Activated naive CD4-positive, alpha-beta T cell treated with anti-CD3 and anti-CD28 coated beads, Interleukin-2, amount 10 ng/mL, durations not matched to agents 7 days and 5 days (primary cell): ENCODE data around the gene GNAT2.

ENCODE experiments used
- CTCF ChIA-PET: fragments of 350-600 bp; sonication (Branson Sonifier 250); formaldehyde crosslinking; loops from one replicate; lab custom pipeline; 2021; ENCODE audit warnings: antibody characterized with exemption; lab: Charles Lee
- DNase-seq: peaks from one replicate; pipeline ENCODE4 v3.0.0-alpha.2; 2020
- H3K27ac Mint-ChIP-seq: one replicate; pipeline ENCODE4 v1.8.0; 2021; ENCODE audit warnings: mild to moderate bottlenecking, moderate library complexity, mixed read lengths
- H3K27me3 Mint-ChIP-seq: one replicate; pipeline ENCODE4 v1.8.0; 2021; ENCODE audit warnings: mild to moderate bottlenecking, mixed read lengths
- H3K36me3 Mint-ChIP-seq: one replicate; pipeline ENCODE4 v1.8.0; 2021; ENCODE audit warnings: mixed read lengths
- H3K4me1 Mint-ChIP-seq: one replicate; pipeline ENCODE4 v1.8.0; 2021; ENCODE audit warnings: mixed read lengths
- H3K4me3 Mint-ChIP-seq: one replicate; pipeline ENCODE4 v1.8.0; 2021; ENCODE audit warnings: mild to moderate bottlenecking, moderate library complexity, mixed read lengths
- H3K9me3 Mint-ChIP-seq: one replicate; pipeline ENCODE4 v1.8.0; 2021; ENCODE audit warnings: mixed read lengths

Gene GNAT2

DNA sequence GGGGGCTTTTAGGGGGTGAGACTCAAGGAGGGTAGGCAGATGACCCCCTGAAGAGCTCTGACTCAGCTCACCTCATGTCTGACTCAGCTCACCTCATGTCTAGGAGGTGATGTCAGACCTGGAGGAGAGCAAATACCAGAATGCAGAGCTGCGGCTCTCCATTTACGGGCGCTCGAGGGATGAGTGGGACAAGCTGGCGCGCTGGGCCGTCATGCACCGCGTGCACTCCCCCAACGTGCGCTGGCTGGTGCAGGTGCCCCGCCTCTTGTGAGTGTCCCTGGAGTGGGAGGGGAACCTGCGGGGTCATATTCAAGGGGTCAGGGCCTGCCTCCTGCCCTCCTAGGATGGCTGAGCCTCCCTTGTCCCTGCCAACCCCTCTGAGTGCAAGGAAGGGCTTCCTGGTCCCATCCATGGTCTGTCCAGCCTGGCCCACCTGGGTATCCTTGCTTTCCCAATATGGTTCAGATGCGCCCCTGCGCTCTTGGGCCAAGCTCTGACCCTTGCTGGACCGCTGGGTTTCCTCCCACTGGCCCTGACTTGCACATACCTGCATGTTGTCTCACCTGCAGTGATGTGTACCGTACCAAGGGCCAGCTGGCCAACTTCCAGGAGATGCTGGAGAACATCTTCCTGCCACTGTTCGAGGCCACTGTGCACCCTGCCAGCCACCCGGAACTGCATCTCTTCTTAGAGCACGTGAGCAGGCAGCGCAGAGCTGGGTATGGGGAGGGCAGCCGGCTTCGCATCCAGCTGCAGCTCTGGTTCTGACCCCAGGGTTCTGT is 9.3 kb upstream of the GNAT2 start:
- Mint-ChIP-seq H3K36me3 (peaks cover 39% of the 10 kb centered on the region), H3K27ac (no peak overlapping the region), H3K27me3 (no peaks in the 10 kb centered on the region), H3K9me3 (no peaks in the 10 kb centered on the region), H3K4me1 (peaks cover 24% of the 10 kb centered on the region), H3K4me3 (no peak overlapping the region)
- no peak for DNase-seq
- CTCF ChIA-PET: interaction anchor here (1.2 to 8.3 kb wide), 4 partner anchors 11 to 94 kb away, joined by 3 to 103 read pairs (median 22); partner anchors contain the start of gene GPR61

DNA sequence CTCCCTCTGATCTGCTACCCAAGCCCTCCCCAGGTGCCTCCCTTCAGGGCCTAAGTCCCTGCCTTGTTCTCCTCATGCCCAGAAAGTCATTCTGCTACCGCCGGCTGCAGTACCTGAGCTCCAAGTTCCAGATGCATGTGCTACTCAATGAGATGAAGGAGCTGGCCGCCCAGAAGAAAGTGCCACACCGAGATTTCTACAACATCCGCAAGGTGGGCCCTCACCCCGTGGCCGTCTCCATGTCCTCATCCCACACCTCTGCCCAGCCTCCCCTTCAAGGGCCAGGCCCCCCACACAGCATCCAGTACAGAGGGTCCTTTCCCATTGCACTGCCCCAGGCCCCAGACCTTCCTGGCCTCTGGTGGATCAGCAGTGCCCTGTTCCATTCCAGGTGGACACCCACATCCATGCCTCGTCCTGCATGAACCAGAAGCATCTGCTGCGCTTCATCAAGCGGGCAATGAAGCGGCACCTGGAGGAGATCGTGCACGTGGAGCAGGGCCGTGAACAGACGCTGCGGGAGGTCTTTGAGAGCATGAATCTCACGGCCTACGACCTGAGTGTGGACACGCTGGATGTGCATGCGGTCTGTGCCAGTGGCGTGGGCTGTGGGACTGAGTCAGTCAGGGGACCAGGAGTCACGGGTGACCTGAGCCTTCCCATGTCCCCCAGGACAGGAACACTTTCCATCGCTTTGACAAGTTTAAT is 8.4 kb upstream of the GNAT2 start:
- Mint-ChIP-seq H3K9me3 (no peaks in the 10 kb centered on the region), H3K4me3 (no peak overlapping the region), H3K27me3 (no peaks in the 10 kb centered on the region), H3K27ac (no peak overlapping the region), H3K4me1 (peaks cover 33% of the 10 kb centered on the region), H3K36me3 (peaks cover 41% of the 10 kb centered on the region)
- CTCF ChIA-PET: interaction anchor here (1.4 to 8.3 kb wide), 4 partner anchors 12 to 357 kb away, joined by 3 to 103 read pairs (median 22); partner anchors contain the start of genes AHCYL1 and GPR61
- DNase-seq: no peak

- peaks cover 41% of the 10 kb centered on the region for H3K36me3 Mint-ChIP-seq
- H3K4me1 Mint-ChIP-seq: peaks cover 43% of the 10 kb centered on the region
- CTCF ChIA-PET: interaction anchor here (1.3 to 8.3 kb wide), 4 partner anchors 13 to 358 kb away, joined by 3 to 103 read pairs (median 4); partner anchors contain the start of genes AHCYL1 and GPR61
- no peak overlapping the region for H3K27ac Mint-ChIP-seq
- no peak for DNase-seq
- no peaks in the 10 kb centered on the region for H3K9me3 Mint-ChIP-seq
- no peaks in the 10 kb centered on the region for H3K27me3 Mint-ChIP-seq
- H3K4me3 Mint-ChIP-seq: no peak overlapping the region
Measured at GRCh38 chr1:109626682-109627408, 7.4 kb upstream of the GNAT2 start.

DNA sequence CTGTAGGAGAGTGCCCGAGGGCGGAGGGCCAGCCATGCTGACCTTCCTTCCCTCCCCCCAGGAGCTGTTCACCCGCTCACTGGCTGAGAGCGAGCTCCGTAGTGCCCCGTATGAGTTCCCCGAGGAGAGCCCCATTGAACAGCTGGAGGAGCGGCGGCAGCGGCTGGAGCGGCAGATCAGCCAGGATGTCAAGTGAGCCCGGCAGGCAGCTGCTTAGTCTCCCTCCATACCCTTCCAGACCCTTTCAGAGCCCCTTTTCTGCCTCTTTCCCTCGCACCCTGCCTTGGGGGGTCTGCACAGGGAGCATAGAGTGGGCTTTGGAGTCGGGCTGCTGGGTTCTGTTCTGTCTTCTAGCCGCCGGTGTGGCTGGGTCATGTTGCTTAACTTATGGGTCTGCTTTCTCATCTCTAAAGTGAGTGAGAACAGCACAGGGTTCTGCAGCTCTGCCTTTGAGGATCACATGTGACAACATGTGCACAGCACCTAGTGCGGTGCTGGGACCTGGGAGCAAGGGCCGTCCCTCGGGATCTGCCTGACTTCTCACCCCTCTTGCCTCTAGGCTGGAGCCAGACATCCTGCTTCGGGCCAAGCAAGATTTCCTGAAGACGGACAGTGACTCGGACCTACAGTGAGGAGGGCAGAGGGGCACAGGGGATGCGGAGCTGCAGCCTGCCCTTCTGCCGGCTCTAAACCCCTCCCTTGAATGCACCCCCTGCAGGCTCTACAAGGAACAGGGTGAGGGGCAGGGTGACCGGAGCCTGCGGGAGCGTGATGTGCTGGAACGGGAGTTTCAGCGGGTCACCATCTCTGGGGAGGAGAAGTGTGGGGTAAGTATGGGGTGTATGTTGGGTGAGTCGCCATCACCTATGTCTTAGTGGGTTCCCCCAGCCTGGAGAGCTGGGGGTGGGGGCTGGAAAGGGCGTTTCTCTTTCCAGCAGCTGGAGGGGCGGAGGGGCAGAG is 6.5 kb upstream of the GNAT2 start:
- H3K4me1 Mint-ChIP-seq: peaks cover 48% of the 10 kb centered on the region
- H3K36me3 Mint-ChIP-seq: peaks cover 37% of the 10 kb centered on the region
- CTCF ChIA-PET: interaction anchor here (0.6 to 1.9 kb wide), 5 partner anchors 10 to 1589 kb away, joined by 3 to 12 read pairs (median 4); no protein-coding TSS in a partner anchor
- peak overlapping the region; percentile 24 for H3K27ac Mint-ChIP-seq
- no peak overlapping the region for H3K4me3 Mint-ChIP-seq
- DNase-seq: no peak
- no peaks in the 10 kb centered on the region for H3K9me3 Mint-ChIP-seq
- no peaks in the 10 kb centered on the region for H3K27me3 Mint-ChIP-seq

DNA sequence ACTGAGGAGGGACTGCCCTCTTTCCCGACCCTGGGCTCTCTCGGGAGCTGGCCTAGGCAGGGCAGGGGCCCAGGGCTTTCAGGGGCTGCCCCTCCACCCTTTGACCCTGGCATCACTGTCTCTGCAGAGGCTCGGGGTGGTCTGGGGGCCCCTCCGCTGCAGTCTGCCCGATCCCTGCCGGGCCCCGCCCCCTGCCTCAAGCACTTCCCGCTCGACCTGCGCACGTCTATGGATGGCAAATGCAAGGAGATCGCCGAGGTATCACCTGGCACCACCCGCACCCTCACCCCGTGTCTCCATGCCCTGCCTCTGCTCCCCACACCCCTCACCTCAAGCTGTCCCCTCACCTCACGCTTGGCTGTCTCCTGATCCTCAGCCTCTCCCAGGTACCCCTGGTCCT is 5.8 kb upstream of the GNAT2 start:
- CTCF ChIA-PET: interaction anchor here (0.6 to 3.7 kb wide), 4 partner anchors 15 to 1590 kb away, joined by 3 to 34 read pairs (median 10); no protein-coding TSS in a partner anchor
- Mint-ChIP-seq H3K9me3 (no peaks in the 10 kb centered on the region), H3K27me3 (no peaks in the 10 kb centered on the region), H3K4me3 (no peak overlapping the region), H3K27ac (no peak overlapping the region), H3K36me3 (peaks cover 37% of the 10 kb centered on the region), H3K4me1 (peaks cover 49% of the 10 kb centered on the region)
- no peak for DNase-seq

DNA sequence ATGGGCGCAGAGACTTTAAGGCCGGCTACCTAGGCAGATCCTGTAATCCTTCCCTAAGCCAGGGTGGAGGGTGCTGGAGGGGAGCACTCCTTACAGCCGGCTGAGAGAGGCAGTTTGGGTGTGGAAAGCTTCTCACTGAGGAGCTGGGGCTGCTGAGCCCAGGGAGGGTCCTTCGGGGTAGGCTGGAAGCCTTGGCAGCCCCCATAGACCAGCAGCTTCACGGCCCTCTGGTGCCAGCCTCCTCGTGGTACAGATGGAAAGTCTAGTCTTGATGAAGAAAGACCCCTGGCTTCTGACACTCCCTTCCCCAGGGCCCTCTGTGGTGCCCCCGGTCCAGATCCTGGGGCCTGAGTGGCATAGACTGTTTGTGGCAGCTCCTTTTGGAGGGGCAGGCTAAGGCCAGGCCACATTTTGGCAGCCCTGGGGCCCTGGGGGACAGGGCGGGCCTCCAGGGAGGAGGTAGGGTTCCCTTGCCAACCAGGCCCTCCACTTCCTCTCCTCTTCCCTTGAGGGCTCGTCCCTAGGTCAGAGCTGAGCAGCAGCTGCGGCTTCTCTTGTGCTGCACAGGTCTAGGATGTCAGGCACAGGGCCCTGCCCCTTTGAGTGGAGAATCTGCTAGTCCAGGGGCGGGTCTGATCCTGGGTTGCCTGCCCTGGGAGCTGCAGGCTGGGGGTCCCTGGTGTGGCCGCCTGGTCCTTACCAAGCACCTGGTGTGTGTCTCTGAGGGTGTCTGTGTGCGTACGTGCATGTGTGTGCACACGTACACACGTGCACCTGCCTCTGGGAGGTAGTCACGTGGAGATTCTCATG is 5.0 kb upstream of the GNAT2 start:
- DNase-seq: peak; percentile 56
- H3K4me3 Mint-ChIP-seq: peak overlapping the region; percentile 52
- CTCF ChIA-PET: interaction anchor here (0.7 to 3.7 kb wide), 7 partner anchors 16 to 360 kb away, joined by 3 to 34 read pairs (median 4); partner anchors contain the start of genes AHCYL1 and GNAI3
- H3K27ac Mint-ChIP-seq: peak overlapping the region; percentile 80
- H3K27me3 Mint-ChIP-seq: no peaks in the 10 kb centered on the region
- peaks cover 51% of the 10 kb centered on the region for H3K4me1 Mint-ChIP-seq
- peaks cover 30% of the 10 kb centered on the region for H3K36me3 Mint-ChIP-seq
- no peaks in the 10 kb centered on the region for H3K9me3 Mint-ChIP-seq

DNA sequence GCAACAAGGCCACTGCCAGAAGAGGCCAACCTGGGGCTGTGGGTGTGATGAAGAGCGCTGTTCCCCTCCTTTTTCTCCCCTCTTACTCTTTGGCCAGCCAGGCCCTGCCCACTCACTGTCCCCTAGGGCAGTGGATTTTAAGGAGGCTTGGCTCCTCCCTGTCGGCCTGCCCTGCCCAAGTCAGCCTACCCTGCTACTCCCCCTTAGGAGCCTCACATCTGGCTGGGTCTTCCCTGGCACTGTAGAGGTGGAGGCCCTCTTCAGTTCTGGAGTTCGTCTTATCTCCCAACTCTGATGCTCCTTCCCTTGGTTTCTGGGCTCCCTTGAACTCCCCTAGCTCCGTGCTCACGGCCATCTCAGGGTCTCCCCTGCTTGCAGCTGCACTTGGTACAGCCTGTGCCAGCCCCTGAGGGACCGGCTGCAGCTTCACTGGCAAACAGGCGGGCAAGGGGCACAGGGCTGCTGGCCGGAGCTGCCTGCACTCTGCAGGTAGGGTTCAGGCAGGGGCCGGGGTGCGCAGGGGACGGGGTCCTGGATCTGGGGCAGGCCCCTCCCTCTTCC is 4.3 kb upstream of the GNAT2 start:
- Mint-ChIP-seq H3K27ac (peak overlapping the region; percentile 85), H3K9me3 (no peaks in the 10 kb centered on the region), H3K36me3 (peaks cover 27% of the 10 kb centered on the region), H3K27me3 (no peaks in the 10 kb centered on the region), H3K4me3 (peak overlapping the region; percentile 65), H3K4me1 (peaks cover 58% of the 10 kb centered on the region)
- CTCF ChIA-PET: interaction anchor here (0.7 to 3.7 kb wide), 7 partner anchors 17 to 361 kb away, joined by 3 to 34 read pairs (median 4); partner anchors contain the start of genes AHCYL1 and GNAI3
- peak; percentile 24 for DNase-seq

GRCh38 chr1:109622895-109623294 is 3.5 kb upstream of the GNAT2 start:
- no peaks in the 10 kb centered on the region for H3K9me3 Mint-ChIP-seq
- peak; percentile 21 for DNase-seq

DNA sequence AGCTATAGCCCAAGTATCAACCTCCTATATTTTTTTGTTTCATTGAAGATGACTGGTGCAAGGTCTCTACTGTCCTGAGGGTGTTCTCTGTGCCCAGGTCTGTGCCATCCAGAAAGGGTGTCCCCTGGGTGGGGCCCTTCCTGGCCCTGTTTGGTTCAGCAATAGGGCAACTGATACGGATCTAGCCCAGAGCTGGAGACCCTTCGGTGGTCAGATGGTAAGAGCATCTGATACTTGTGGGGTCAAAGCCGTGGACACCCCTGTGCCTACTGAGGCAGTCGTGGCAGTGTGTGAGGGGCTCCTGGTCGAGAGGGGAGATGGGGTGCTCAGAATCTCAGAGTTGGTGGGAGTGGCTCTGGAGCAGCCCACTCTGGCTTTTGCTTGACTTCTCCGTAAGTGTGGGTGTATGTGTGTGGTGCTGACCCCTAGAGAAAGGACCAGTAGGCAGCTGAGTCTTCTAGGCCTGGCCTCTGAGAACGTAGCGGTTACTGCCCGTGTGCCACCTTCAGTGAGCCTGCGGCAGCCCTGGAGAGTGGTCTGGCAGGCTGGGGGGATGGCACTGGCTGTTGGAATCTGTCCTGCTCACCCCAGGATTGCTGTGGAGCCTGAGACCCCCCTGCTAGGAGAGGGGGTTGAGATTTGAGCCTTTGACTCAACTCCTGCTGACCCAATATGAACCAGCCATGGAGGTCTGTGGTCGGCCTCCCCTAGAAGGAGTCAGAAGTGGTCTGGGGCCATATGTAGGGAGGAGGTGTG is 2.9 kb upstream of the GNAT2 start:
- H3K27ac Mint-ChIP-seq: peak overlapping the region; percentile 13
- H3K4me1 Mint-ChIP-seq: peaks cover 66% of the 10 kb centered on the region
- peak; percentile 19 for DNase-seq
- peaks cover 18% of the 10 kb centered on the region for H3K36me3 Mint-ChIP-seq
- H3K4me3 Mint-ChIP-seq: peak overlapping the region; percentile 96
- CTCF ChIA-PET: interaction anchor here (1.2 to 3.7 kb wide), 2 partner anchors 8 to 18 kb away, joined by 4 to 34 read pairs; no protein-coding TSS in a partner anchor
- no peaks in the 10 kb centered on the region for H3K27me3 Mint-ChIP-seq
- H3K9me3 Mint-ChIP-seq: no peaks in the 10 kb centered on the region

More at GRCh38 chr1:109622895-109623294, 3.5 kb upstream of the GNAT2 start:
- CTCF ChIA-PET: interaction anchor here (3.7 kb wide), 1 partner anchor 18 kb away, joined by 34 read pairs; no protein-coding TSS in a partner anchor
- no peaks in the 10 kb centered on the region for H3K27me3 Mint-ChIP-seq
- no peak overlapping the region for H3K27ac Mint-ChIP-seq
- peak overlapping the region; percentile 96 for H3K4me3 Mint-ChIP-seq
- peaks cover 23% of the 10 kb centered on the region for H3K36me3 Mint-ChIP-seq
- H3K4me1 Mint-ChIP-seq: peaks cover 62% of the 10 kb centered on the region

DNA sequence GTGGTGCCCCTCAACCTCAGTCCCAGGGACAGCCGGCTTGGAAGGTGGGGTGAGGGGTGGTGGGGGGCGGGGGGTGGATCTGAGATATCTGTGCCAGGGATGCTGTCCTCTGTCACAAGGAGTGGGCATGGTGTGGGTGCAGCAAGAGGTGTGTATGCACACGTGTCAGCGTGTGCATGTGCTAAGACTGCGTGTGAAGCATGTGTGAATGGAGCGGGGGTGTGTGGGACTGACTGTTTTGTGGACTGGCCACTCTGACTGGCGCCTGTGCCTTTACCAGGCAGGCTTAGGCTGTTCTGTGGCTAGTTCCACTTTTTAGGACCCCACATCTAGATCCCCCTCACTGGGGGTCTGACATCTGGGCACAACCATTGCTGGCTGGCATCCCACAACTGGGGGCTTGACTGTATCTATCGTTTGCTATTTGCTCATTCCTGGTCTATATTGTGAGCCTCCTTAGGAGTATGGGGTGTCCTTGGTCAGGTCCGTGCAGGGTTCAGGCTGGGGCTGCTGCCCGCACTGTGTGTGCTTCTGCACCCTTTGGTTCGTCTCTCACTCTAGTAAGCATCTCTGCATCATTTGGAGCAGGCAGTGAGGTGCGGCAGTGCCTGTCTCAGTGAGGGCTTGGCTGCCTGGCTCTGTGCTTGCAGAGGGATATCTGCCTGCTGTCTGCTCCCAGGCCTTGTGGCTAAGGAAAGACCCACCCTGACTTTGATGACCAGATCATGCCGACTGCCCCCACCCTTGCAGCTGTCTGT is 2.1 kb upstream of the GNAT2 start:
- peaks cover 74% of the 10 kb centered on the region for H3K4me1 Mint-ChIP-seq

More for the DNA sequence above, 2.1 kb upstream of the GNAT2 start:
- CTCF ChIA-PET: interaction anchor here (1.2 to 3.7 kb wide), 4 partner anchors 9 to 73 kb away, joined by 4 to 34 read pairs (median 10); partner anchors contain the start of gene GNAI3
- H3K27me3 Mint-ChIP-seq: no peaks in the 10 kb centered on the region
- H3K9me3 Mint-ChIP-seq: no peaks in the 10 kb centered on the region
- peak overlapping the region; percentile 96 for H3K4me3 Mint-ChIP-seq
- DNase-seq: no peak
- H3K36me3 Mint-ChIP-seq: peaks cover 17% of the 10 kb centered on the region
- H3K27ac Mint-ChIP-seq: peak overlapping the region; percentile 58
